IPS-18a (cell line): ENCODE results near the gene SDHA.
"Not testable (repeated sequence)": the region's sequence is repeated elsewhere in the genome, so short reads cannot be mapped to it uniquely, and the experiment has no call there.

Source experiments
- H3K27ac ChIP-seq: one replicate; pipeline ENCODE4 v1.5.1; 2013; ENCODE audit warnings: low read length
- H3K27me3 ChIP-seq: one replicate; pipeline ENCODE4 v1.6.1; 2013; ENCODE audit warnings: mild to moderate bottlenecking, low read length; ENCODE audit not compliant: control insufficient read depth, insufficient read depth
- H3K36me3 ChIP-seq: one replicate; pipeline ENCODE4 v1.6.1; 2013; ENCODE audit warnings: low read depth, low read length; ENCODE audit not compliant: control insufficient read depth
- H3K4me1 ChIP-seq: one replicate; pipeline ENCODE4 v1.6.1; 2013; ENCODE audit warnings: low read depth, low read length; ENCODE audit not compliant: control insufficient read depth
- H3K4me3 ChIP-seq: one replicate; pipeline ENCODE4 v1.5.1; 2013; ENCODE audit warnings: low read length
- H3K9ac ChIP-seq: one replicate; pipeline ENCODE4 v1.6.1; 2013; ENCODE audit warnings: mild to moderate bottlenecking, low read length, moderate library complexity
- H3K9me3 ChIP-seq: one replicate; pipeline ENCODE4 v1.6.1; 2013; ENCODE audit warnings: low read depth, low read length; ENCODE audit not compliant: control insufficient read depth

SDHA gene

DNA sequence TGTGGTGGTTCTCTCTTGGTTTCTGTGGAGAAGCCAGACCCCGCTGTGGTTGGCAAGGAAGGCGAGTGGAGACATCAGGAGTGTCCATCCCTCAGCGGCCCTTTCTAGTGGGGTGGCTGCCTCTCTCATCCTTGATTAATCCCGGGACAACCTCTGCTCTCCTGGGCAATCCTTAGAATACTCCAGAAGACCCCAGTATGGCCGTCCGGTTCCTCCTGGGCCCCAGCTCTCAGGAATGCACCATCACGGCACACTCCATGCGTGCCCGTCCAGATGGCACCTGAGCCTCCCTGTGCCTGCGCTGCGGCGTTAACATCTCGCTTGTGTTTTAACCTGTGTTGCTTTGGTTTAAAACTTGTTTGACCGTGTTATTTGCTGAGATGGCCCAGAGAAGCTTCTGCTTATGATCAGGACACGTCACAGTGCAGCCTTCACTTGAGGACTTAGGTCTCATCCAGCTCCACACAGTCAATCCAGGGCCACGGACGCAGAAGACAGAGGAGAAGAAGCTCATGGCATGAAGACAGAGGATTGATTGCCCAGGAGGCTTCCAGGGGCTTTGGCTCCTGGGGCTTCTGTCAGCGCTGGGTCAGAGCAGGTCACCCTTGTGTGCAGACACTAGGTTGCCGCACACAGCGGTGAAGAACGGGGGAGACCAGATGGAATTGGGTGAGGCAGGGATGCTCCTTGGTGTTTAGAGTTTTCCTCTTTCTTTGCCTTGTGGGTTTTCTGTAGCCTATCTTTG is 82.7 kb downstream of the SDHA start:
- not testable (repeated sequence) for H3K36me3 ChIP-seq

DNA sequence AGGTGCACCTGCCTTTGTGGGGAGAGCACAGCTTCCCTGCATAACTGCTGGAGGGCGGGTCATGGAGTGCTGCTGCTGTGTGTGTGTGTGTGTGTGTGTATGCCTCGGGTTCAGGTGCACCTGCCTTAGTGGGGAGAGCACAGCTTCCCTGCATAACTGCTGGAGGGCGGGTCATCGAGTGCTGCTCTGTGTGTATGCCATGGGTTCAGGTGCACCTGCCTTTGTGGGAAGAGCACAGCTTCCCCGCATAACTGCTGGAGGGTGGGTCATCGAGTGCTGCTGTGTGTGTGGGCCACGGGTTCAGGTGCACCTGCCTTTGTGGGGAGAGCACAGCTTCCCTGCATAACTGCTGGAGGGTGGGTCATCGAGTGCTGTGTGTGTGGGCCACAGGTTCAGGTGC is 84.3 kb downstream of the SDHA start:
- H3K36me3 ChIP-seq, result peaks cover 11% of the 10 kb centered on the region
- H3K4me3 ChIP-seq, H3K27ac ChIP-seq, H3K4me1 ChIP-seq, H3K27me3 ChIP-seq, H3K9me3 ChIP-seq, H3K9ac ChIP-seq: not testable (repeated sequence)

More for the DNA sequence above, 82.7 kb downstream of the SDHA start:
- H3K27me3 ChIP-seq, H3K4me3 ChIP-seq, H3K4me1 ChIP-seq, H3K27ac ChIP-seq, H3K9me3 ChIP-seq, H3K9ac ChIP-seq: not testable (repeated sequence)

DNA sequence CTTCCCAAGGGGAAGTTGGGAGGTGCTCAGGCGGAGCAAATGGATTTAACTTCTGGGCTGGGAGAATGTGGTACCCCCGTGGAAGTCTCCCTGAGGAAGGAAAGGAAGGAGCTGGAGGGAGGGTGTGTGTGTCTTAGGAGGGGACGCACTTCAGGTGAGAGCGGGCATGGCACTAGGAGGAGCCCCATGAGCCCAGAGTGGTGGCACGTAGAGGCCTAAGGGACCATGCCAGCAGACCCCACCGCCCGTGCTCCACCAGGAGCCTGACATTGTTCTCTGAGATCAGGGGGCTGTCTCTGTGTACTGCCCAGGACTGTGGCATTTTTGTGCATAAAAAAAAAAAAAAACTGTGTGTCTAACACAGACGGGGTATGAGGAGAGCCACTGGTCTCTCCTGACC is 84.8 kb downstream of the SDHA start:
- Histone ChIP-seq H3K4me3 (no peak overlapping the region), H3K9ac (no peak overlapping the region), H3K9me3 (no peaks in the 10 kb centered on the region), H3K27ac (no peak overlapping the region), H3K36me3 (peaks cover 11% of the 10 kb centered on the region), H3K4me1 (peaks cover 3% of the 10 kb centered on the region), H3K27me3 (no peaks in the 10 kb centered on the region)

- H3K27ac ChIP-seq, H3K9me3 ChIP-seq, H3K4me1 ChIP-seq, H3K9ac ChIP-seq, H3K4me3 ChIP-seq, H3K27me3 ChIP-seq: not testable (repeated sequence)
- H3K36me3 ChIP-seq, result peaks cover 11% of the 10 kb centered on the region
Measured at GRCh38 chr5:303741-304140, 85.6 kb downstream of the SDHA start.

- H3K4me1 ChIP-seq, result no peaks in the 10 kb centered on the region
- H3K9ac ChIP-seq, result no peak overlapping the region
- H3K9me3 ChIP-seq, result no peaks in the 10 kb centered on the region
- no peaks in the 10 kb centered on the region for H3K27me3 ChIP-seq
- H3K36me3 ChIP-seq, result peaks cover 11% of the 10 kb centered on the region
- no peak overlapping the region for H3K27ac ChIP-seq
- no peak overlapping the region for H3K4me3 ChIP-seq
Measured at GRCh38 chr5:305050-305449, 86.9 kb downstream of the SDHA start.

DNA sequence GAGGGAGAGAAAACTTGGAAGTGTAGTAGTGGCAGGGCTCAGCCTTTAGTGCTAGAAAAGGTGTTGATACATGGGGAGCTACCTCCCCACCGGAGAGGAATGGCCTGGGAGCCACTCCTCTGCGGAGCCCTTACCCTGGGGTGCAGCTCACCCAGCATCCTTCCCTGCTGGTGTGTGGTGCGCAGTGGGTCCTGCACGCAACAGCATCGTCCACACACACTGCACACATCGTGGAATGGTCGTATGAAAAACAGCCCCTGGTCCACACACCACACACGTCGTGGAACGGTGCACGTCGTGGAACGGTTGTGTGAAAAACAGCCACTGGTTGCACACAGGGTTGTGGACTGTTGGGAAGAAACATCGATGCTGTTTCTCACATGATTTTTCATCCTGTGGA is 87.3 kb downstream of the SDHA start:
- Histone ChIP-seq H3K4me3 (no peak overlapping the region), H3K36me3 (peaks cover 11% of the 10 kb centered on the region), H3K9me3 (no peaks in the 10 kb centered on the region), H3K9ac (no peak overlapping the region), H3K27me3 (no peaks in the 10 kb centered on the region), H3K27ac (no peak overlapping the region), H3K4me1 (no peaks in the 10 kb centered on the region)

GRCh38 chr5:306011-306805 is 88.1 kb downstream of the SDHA start:
- no peaks in the 10 kb centered on the region for H3K4me1 ChIP-seq
- peaks cover 11% of the 10 kb centered on the region for H3K36me3 ChIP-seq
- no peak overlapping the region for H3K27ac ChIP-seq

More at GRCh38 chr5:306011-306805, 88.1 kb downstream of the SDHA start:
- H3K9ac ChIP-seq, result no peak overlapping the region
- H3K4me3 ChIP-seq, result no peak overlapping the region
- H3K9me3 ChIP-seq, result no peaks in the 10 kb centered on the region
- no peaks in the 10 kb centered on the region for H3K27me3 ChIP-seq
